CD8-positive, alpha-beta memory T cell (primary cell): ENCODE results near the gene PTGIS. TPM values are rescaled to one million over a fixed set of nuclear protein-coding genes. Genes with fewer than 3 reads are reported as not detected.
"Not testable (repeated sequence)": the region's sequence is repeated elsewhere in the genome, so short reads cannot be mapped to it uniquely, and the experiment has no call there.

Experiments used
- CTCF ChIA-PET: fragments of 350-600 bp; sonication (Branson Sonifier 250); formaldehyde crosslinking; loops from one replicate; lab custom pipeline; 2021; ENCODE audit warnings: antibody characterized with exemption; lab: Charles Lee
- POLR2A ChIA-PET: fragments of 350-600 bp; sonication (Branson Sonifier 250); formaldehyde crosslinking; loops from one replicate; lab custom pipeline; 2021; ENCODE audit warnings: antibody characterized with exemption; lab: Charles Lee
- DNase-seq, 5 donors: peaks; one replicate each; pipeline versions ENCODE4 v3.0.0 to v3.0.0-alpha.2; 2020 to 2022; ENCODE audit warnings: mixed read lengths in 1 of 5
- H3K27ac ChIP-seq: one replicate; pipeline ENCODE4 v1.7.0; 2013; ENCODE audit warnings: low read depth, mild to moderate bottlenecking, low read length, moderate library complexity
- H3K27me3 ChIP-seq: 2 replicates; pipeline ENCODE4 v1.7.0; 2013; ENCODE audit warnings: low read length, mild to moderate bottlenecking; ENCODE audit not compliant: insufficient read depth, poor library complexity, severe bottlenecking
- H3K36me3 ChIP-seq: 2 replicates; pipeline ENCODE4 v1.7.0; 2013; ENCODE audit warnings: mild to moderate bottlenecking, low read length, moderate library complexity; ENCODE audit not compliant: insufficient read depth
- H3K4me1 ChIP-seq: 2 replicates; pipeline ENCODE4 v1.7.0; 2013; ENCODE audit warnings: mild to moderate bottlenecking, low read length, moderate library complexity; ENCODE audit not compliant: insufficient read depth
- H3K4me3 ChIP-seq: 2 replicates; pipeline ENCODE4 v1.7.0; 2013; ENCODE audit warnings: mild to moderate bottlenecking, low read length
- H3K9me3 ChIP-seq: 2 replicates; pipeline ENCODE4 v1.7.0; 2013; ENCODE audit warnings: mild to moderate bottlenecking, low read length
- H3K27ac Mint-ChIP-seq, 8 donors: one replicate each; pipeline ENCODE4 v1.8.0; 2020 to 2021; ENCODE audit warnings: mixed read lengths in 8 of 8, mild to moderate bottlenecking in 6 of 8, inconsistent platforms in 3 of 8, moderate library complexity in 3 of 8
- H3K27me3 Mint-ChIP-seq, 2 donors: one replicate each; pipeline ENCODE4 v1.8.0; 2020 to 2021; ENCODE audit warnings: mixed read lengths in 2 of 2, mild to moderate bottlenecking in 1 of 2, moderate library complexity in 1 of 2
- H3K36me3 Mint-ChIP-seq, 3 donors: one replicate each; pipeline ENCODE4 v1.8.0; 2020 to 2021; ENCODE audit warnings: mixed read lengths in 3 of 3, inconsistent platforms in 1 of 3, mild to moderate bottlenecking in 1 of 3
- H3K4me1 Mint-ChIP-seq, 3 donors: one replicate each; pipeline ENCODE4 v1.8.0; 2020 to 2021; ENCODE audit warnings: mixed read lengths in 3 of 3, inconsistent platforms in 1 of 3, mild to moderate bottlenecking in 1 of 3
- H3K4me3 Mint-ChIP-seq, 7 donors: one replicate each; pipeline ENCODE4 v1.8.0; 2020 to 2021; ENCODE audit warnings: mixed read lengths in 7 of 7, mild to moderate bottlenecking in 6 of 7, moderate library complexity in 4 of 7, inconsistent platforms in 2 of 7
- H3K9me3 Mint-ChIP-seq, 5 donors: one replicate each; pipeline ENCODE4 v1.8.0; 2020 to 2022; ENCODE audit warnings: mixed read lengths in 5 of 5, mild to moderate bottlenecking in 3 of 5, moderate library complexity in 2 of 5, inconsistent platforms in 1 of 5
- polyA plus RNA-seq: library from polyadenylated mRNA; unstranded; fragments of 300-500 nt; fragmentation: Illumina TruSeq; gene quantifications from one replicate; pipeline ENCODE4 v1.2.3, GENCODE V29; 2021
- total RNA-seq, 2 experiments: library from RNA; stranded (reverse); gene quantifications; one replicate each; pipeline ENCODE4 v1.2.3, GENCODE V29; 2021

The PTGIS gene
- 1 to 10 TPM; 7.6 to 7.8 TPM for total RNA-seq
- polyA plus RNA-seq, result 0.15 TPM

GRCh38 chr20:49567421-49568277 lies at the start of gene PTGIS:
Gene PTGIS (minus strand): TSS chr20:49568137. CDS start chr20:49568116, 21 bp downstream.
- Mint-ChIP-seq H3K4me3 (peak within 1 kb of the TSS in 4 of 7 donors; percentile 12 to 69 (median 47)), H3K27me3 (peaks cover 15 to 62% of the 10 kb centered on the region in 2 donors), H3K36me3 (peaks cover 0 to 6% (median 2%) of the 10 kb centered on the region in 3 donors), H3K4me1 (peaks cover 4 to 19% (median 11%) of the 10 kb centered on the region in 3 donors), H3K9me3 (peaks cover 0 to 3% (median 0%) of the 10 kb centered on the region in 5 donors), H3K27ac (no peak within 1 kb of the TSS)
- no peak within 1 kb of the TSS for H3K27ac ChIP-seq
- H3K4me1 ChIP-seq, result no peaks in the 10 kb centered on the region
- H3K9me3 ChIP-seq, result no peaks in the 10 kb centered on the region
- H3K4me3 ChIP-seq, result no peak within 1 kb of the TSS
- CTCF ChIA-PET, result no interaction called here
- peaks cover 32% of the 10 kb centered on the region for H3K27me3 ChIP-seq
- POLR2A ChIA-PET, result no interaction called here
- DNase-seq, result no peak
- H3K36me3 ChIP-seq, result no peaks in the 10 kb centered on the region

GRCh38 chr20:49617394-49617793 lies 49.5 kb upstream of the PTGIS start:
- not testable (repeated sequence) for H3K27me3 Mint-ChIP-seq

GRCh38 chr20:49616154-49617007 lies 48.4 kb upstream of the PTGIS start:
- no peak overlapping the region for H3K27ac Mint-ChIP-seq
- no peaks in the 10 kb centered on the region for H3K27me3 ChIP-seq
- no peak overlapping the region for H3K4me3 ChIP-seq
- POLR2A ChIA-PET, result no interaction called here
- H3K9me3 ChIP-seq, result no peaks in the 10 kb centered on the region
- no peaks in the 10 kb centered on the region for H3K36me3 ChIP-seq
- no peaks in the 10 kb centered on the region for H3K9me3 Mint-ChIP-seq
- no peaks in the 10 kb centered on the region for H3K4me1 ChIP-seq
- no peaks in the 10 kb centered on the region for H3K36me3 Mint-ChIP-seq
- H3K4me1 Mint-ChIP-seq, result peaks cover 0 to 3% (median 2%) of the 10 kb centered on the region in 3 donors
- DNase-seq, result no peak
- CTCF ChIA-PET, result no interaction called here
- H3K27ac ChIP-seq, result no peak overlapping the region
- H3K4me3 Mint-ChIP-seq, result no peak overlapping the region
- H3K27me3 Mint-ChIP-seq, result no peaks in the 10 kb centered on the region

More at GRCh38 chr20:49617394-49617793, 49.5 kb upstream of the PTGIS start:
- H3K27ac Mint-ChIP-seq, POLR2A ChIA-PET, H3K27me3 ChIP-seq, H3K4me1 ChIP-seq, H3K9me3 Mint-ChIP-seq, H3K4me1 Mint-ChIP-seq, H3K27ac ChIP-seq, H3K4me3 ChIP-seq, DNase-seq, H3K4me3 Mint-ChIP-seq, H3K36me3 ChIP-seq, CTCF ChIA-PET, H3K9me3 ChIP-seq, H3K36me3 Mint-ChIP-seq: not testable (repeated sequence)

DNA sequence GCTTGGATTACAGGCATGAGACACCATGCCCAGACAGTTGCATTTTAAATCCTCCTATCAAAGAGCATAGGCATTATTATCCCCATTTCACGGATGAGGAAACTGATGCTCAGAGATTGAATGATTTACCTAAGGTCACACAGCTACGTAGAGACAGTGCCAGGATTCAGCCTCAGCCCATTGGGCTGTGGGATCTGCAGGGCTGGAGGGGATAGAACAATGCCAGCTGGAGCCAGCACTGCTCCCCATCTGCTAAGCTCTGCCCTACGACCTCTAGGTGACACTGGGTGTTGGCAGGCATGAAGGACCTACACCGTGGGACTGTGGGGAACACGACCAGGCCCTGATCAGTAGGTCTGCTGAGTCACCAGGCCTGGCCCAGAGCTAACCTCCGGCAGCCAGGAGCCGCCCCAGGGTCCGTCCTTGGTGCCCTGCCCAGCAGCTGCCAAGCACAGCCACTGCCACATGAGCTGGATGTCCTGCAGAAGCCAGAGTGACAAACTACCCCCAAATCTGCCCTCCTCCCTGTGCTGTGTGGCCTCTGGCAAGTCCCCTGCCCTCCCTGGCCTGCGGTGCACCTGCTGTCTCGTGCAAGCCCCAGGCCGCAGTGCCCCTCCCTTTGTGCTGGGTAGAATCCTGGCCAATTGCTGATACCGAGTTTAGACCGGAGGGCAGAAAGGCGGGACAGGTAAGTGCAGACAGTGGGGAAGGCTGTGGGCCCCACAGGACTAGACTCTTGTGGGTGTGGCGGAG lies 47.6 kb upstream of the PTGIS start:
- no peak overlapping the region for H3K4me3 Mint-ChIP-seq
- no peaks in the 10 kb centered on the region for H3K27me3 Mint-ChIP-seq
- peaks cover 5 to 9% (median 5%) of the 10 kb centered on the region in 3 donors for H3K4me1 Mint-ChIP-seq
- no peak overlapping the region for H3K4me3 ChIP-seq
- no peak overlapping the region for H3K27ac Mint-ChIP-seq
- no peaks in the 10 kb centered on the region for H3K27me3 ChIP-seq
- H3K27ac ChIP-seq, result no peak overlapping the region
- ChIA-PET CTCF (no interaction called here), POLR2A (no interaction called here)
- no peak for DNase-seq
- no peaks in the 10 kb centered on the region for H3K36me3 ChIP-seq
- H3K36me3 Mint-ChIP-seq, result no peaks in the 10 kb centered on the region
- no peaks in the 10 kb centered on the region for H3K9me3 ChIP-seq
- H3K9me3 Mint-ChIP-seq, result no peaks in the 10 kb centered on the region
- peaks cover 4% of the 10 kb centered on the region for H3K4me1 ChIP-seq

GRCh38 chr20:49615051-49615400 lies 47.1 kb upstream of the PTGIS start:
- CTCF ChIA-PET, H3K27me3 Mint-ChIP-seq, H3K27ac Mint-ChIP-seq, H3K4me1 ChIP-seq, H3K27me3 ChIP-seq, H3K9me3 ChIP-seq, H3K9me3 Mint-ChIP-seq, H3K36me3 Mint-ChIP-seq, H3K36me3 ChIP-seq, H3K27ac ChIP-seq, DNase-seq, H3K4me3 Mint-ChIP-seq, H3K4me3 ChIP-seq: not testable (repeated sequence)
- POLR2A ChIA-PET, result interaction anchor here (0.5 kb wide), 1 partner anchor 318 kb away, joined by 9 read pairs; no protein-coding TSS in a partner anchor
- peaks cover 6 to 10% (median 7%) of the 10 kb centered on the region in 3 donors for H3K4me1 Mint-ChIP-seq

DNA sequence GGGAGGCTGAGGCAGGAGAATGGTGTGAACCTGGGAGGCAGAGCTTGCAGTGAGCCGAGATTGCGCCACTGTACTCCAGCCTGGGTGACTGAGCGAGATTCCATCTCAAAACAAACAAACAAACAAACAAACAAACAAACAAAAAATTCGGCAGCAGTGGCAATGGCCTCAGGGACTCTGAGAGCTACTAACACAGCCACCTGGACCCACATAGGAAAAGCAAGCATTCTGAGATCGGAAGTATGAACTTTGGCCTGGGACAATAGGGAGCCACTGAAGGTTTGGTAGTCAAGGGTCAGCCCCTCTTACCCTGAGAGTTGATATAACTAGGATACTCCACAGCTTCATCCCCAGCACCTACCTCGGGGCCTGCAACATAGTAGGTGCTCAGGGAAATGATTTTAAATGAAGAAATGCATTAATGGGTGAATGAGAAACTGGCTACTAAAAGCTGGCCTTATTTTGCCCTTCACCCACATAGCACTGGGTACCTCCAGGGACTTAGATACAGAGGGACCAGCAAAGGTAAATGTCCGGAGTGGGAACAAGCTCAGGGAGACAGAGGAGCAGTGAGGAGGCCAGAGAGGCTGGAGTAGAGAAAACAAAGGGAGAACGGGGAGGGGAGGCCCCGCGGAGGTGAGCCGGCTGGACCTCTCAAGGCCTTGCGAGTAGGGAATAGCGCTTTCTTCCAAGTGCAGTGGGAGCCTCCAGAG lies 46.6 kb upstream of the PTGIS start:
- Histone ChIP-seq H3K27ac (no peak overlapping the region), H3K4me3 (no peak overlapping the region), H3K36me3 (no peaks in the 10 kb centered on the region), H3K9me3 (no peaks in the 10 kb centered on the region), H3K4me1 (peaks cover 5% of the 10 kb centered on the region), H3K27me3 (no peaks in the 10 kb centered on the region)
- no peaks in the 10 kb centered on the region for H3K36me3 Mint-ChIP-seq
- H3K4me1 Mint-ChIP-seq, result peaks cover 6 to 10% (median 7%) of the 10 kb centered on the region in 3 donors
- CTCF ChIA-PET, result interaction anchor here (1.7 kb wide), 1 partner anchor 13 kb away, joined by 3 read pairs; no protein-coding TSS in a partner anchor
- no peaks in the 10 kb centered on the region for H3K27me3 Mint-ChIP-seq
- H3K9me3 Mint-ChIP-seq, result no peaks in the 10 kb centered on the region
- H3K4me3 Mint-ChIP-seq, result no peak overlapping the region
- H3K27ac Mint-ChIP-seq, result peak overlapping the region in 1 of 8 donors; percentile 33
- POLR2A ChIA-PET, result interaction anchor here (0.5 kb wide), 1 partner anchor 318 kb away, joined by 9 read pairs; no protein-coding TSS in a partner anchor
- no peak for DNase-seq

GRCh38 chr20:49612127-49612738 lies 44.3 kb upstream of the PTGIS start:
- H3K4me3 Mint-ChIP-seq, result no peak overlapping the region
- POLR2A ChIA-PET, result no interaction called here

More at GRCh38 chr20:49612127-49612738, 44.3 kb upstream of the PTGIS start:
- Histone ChIP-seq H3K4me1 (peaks cover 5% of the 10 kb centered on the region), H3K27ac (no peak overlapping the region), H3K27me3 (no peaks in the 10 kb centered on the region), H3K4me3 (no peak overlapping the region), H3K9me3 (no peaks in the 10 kb centered on the region), H3K36me3 (no peaks in the 10 kb centered on the region)
- CTCF ChIA-PET, result interaction anchor here (1.0 to 2.3 kb wide), 11 partner anchors 14 to 278 kb away, joined by 3 to 16 read pairs (median 5); no protein-coding TSS in a partner anchor
- Mint-ChIP-seq H3K27ac (no peak overlapping the region), H3K27me3 (peaks cover 0 to 1% of the 10 kb centered on the region in 2 donors), H3K36me3 (no peaks in the 10 kb centered on the region), H3K9me3 (no peaks in the 10 kb centered on the region), H3K4me1 (peaks cover 12 to 18% (median 13%) of the 10 kb centered on the region in 3 donors)
- DNase-seq, result no peak
